Endothelial cell of hepatic sinusoid (primary cell): Measurements from ENCODE around the gene NEDD8.

ENCODE experiments used
- in situ Hi-C: cut with HindIII; loops from 2 replicates; pipeline ENCODE4 v1.10.0; 2017; ENCODE audit warnings: low sequenced_read_pairs

Gene NEDD8

GRCh38 chr14:24185026-24185425 lies 47.1 kb downstream of the NEDD8 start:
- in situ Hi-C loops: no loop called here

GRCh38 chr14:24184104-24184970 lies 47.8 kb downstream of the NEDD8 start:
- in situ Hi-C loops: no loop called here

GRCh38 chr14:24183014-24183481 lies 49.1 kb downstream of the NEDD8 start:
- in situ Hi-C loops: no loop called here

- in situ Hi-C loops: no loop called here
Observed at GRCh38 chr14:24182110-24182882, 49.9 kb downstream of the NEDD8 start.

GRCh38 chr14:24181371-24182077 lies 50.6 kb downstream of the NEDD8 start:
- in situ Hi-C loops: no loop called here

- in situ Hi-C loops: no loop called here
Observed at GRCh38 chr14:24179961-24180796, 52.0 kb downstream of the NEDD8 start.

- in situ Hi-C loops: no loop called here
Observed at GRCh38 chr14:24179294-24179960, 52.7 kb downstream of the NEDD8 start.

- in situ Hi-C loops: no loop called here
Observed at GRCh38 chr14:24178399-24179178, 53.6 kb downstream of the NEDD8 start.

- in situ Hi-C loops: no loop called here
Observed at GRCh38 chr14:24177891-24178290, 54.3 kb downstream of the NEDD8 start.

GRCh38 chr14:24177041-24177825 lies 54.9 kb downstream of the NEDD8 start:
- in situ Hi-C loops: no loop called here

- in situ Hi-C loops: no loop called here
Observed at GRCh38 chr14:24176599-24176998, 55.6 kb downstream of the NEDD8 start.

GRCh38 chr14:24172871-24173281 lies 59.3 kb downstream of the NEDD8 start:
- in situ Hi-C loops: no loop called here

- in situ Hi-C loops: no loop called here
Observed at GRCh38 chr14:24172261-24172860, 59.8 kb downstream of the NEDD8 start.

- in situ Hi-C loops: no loop called here
Observed at GRCh38 chr14:24171422-24172260, 60.5 kb downstream of the NEDD8 start, which contains the start of gene REC8. TSS of gene REC8 (plus strand) at chr14:24172080. CDS start at chr14:24172553, 473 bp downstream.

- in situ Hi-C loops: no loop called here
Observed at GRCh38 chr14:24167469-24168114, 64.6 kb downstream of the NEDD8 start.
